ENCODE results near the gene KBTBD2.

GRCh38 chr7:32893207-32893524 lies 1.6 kb upstream of the KBTBD2 start:
- TF ChIP-seq CTCF (IDR thresholded peaks at IDR 0.05) (no peak), POLR2A (IDR thresholded peaks at IDR 0.05) (no peak)
